C4-2B (cell line): ENCODE results near the gene AFMID.

ENCODE experiments used
- H3K27ac ChIP-seq: fragments of 450-650 bp; 2 replicates; pipeline ENCODE4 v1.5.1; 2017
- CTCF ChIP-seq: fragments of 450-650 bp; conservative IDR thresholded peaks from 2 replicates; pipeline ENCODE4 v1.5.1; 2017; ENCODE audit warnings: mild to moderate bottlenecking
- ZFX ChIP-seq: fragments of 450-650 bp; IDR thresholded peaks from 2 replicates; pipeline ENCODE4 v1.6.1; 2017

AFMID gene

GRCh38 chr17:78164748-78165607 lies 22.2 kb upstream of the AFMID start:
- peak overlapping the region; percentile 36; the same call in 1 of the 2 replicates for H3K27ac ChIP-seq
- TF ChIP-seq CTCF (no peak), ZFX (no peak)

- no peak overlapping the region for H3K27ac ChIP-seq
- no peak for TF ChIP-seq CTCF
- TF ChIP-seq ZFX: no peak
These were observed 20.7 kb upstream of the AFMID start for GRCh38 chr17:78166416-78166815.

- TF ChIP-seq ZFX: peak; percentile 91; the same call in 1 of the 2 replicates
- TF ChIP-seq CTCF: no peak
- peak within 1 kb of the TSS; percentile 96 for H3K27ac ChIP-seq
These were observed 18.8 kb upstream of the AFMID start, which contains the start of gene SYNGR2 for GRCh38 chr17:78168242-78168902. SYNGR2 (plus strand) TSS chr17:78168581; CDS start chr17:78168617, 36 bp downstream.

- TF ChIP-seq ZFX (peak; percentile 73), CTCF (no peak)
- H3K27ac ChIP-seq: peak overlapping the region; percentile 96
These were observed 18.0 kb upstream of the AFMID start for GRCh38 chr17:78168903-78169793.

- TF ChIP-seq CTCF (no peak), ZFX (no peak)
- H3K27ac ChIP-seq: peak overlapping the region; percentile 96
These were observed 16.2 kb upstream of the AFMID start for GRCh38 chr17:78170692-78171590.

- peak overlapping the region; percentile 96; the same call in 1 of the 2 replicates for H3K27ac ChIP-seq
These were observed 15.4 kb upstream of the AFMID start for GRCh38 chr17:78171591-78172248.
